H9 (cell line): ENCODE results near the gene SLCO3A1. TPM values are rescaled to one million over a fixed set of nuclear protein-coding genes. Genes with fewer than 3 reads are reported as not detected.

Experiments
- DNase-seq: peaks from one replicate; pipeline ENCODE4 v3.0.0-alpha.2; 2017
- H2AFZ ChIP-seq: one replicate; pipeline ENCODE4 v1.6.1; 2013; ENCODE audit warnings: mild to moderate bottlenecking, low read length, control low read depth, moderate library complexity
- H2AK5ac ChIP-seq: 2 replicates; pipeline ENCODE4 v1.6.1; 2013; ENCODE audit warnings: low read length, control low read depth, mixed read lengths; ENCODE audit not compliant: insufficient read length
- H2BK120ac ChIP-seq: one replicate; pipeline ENCODE4 v1.6.1; 2013; ENCODE audit warnings: low read depth, mild to moderate bottlenecking, low read length, control low read depth, inconsistent platforms; ENCODE audit not compliant: poor library complexity, severe bottlenecking
- H2BK12ac ChIP-seq: 2 replicates; pipeline ENCODE4 v1.6.1; 2013; ENCODE audit warnings: low read length, control low read depth, mixed read lengths, low read depth; ENCODE audit not compliant: insufficient read length
- H2BK15ac ChIP-seq: 2 replicates; pipeline ENCODE4 v1.6.1; 2013; ENCODE audit warnings: low read depth, low read length, control low read depth
- H2BK20ac ChIP-seq: one replicate; pipeline ENCODE4 v1.6.1; 2013; ENCODE audit warnings: low read depth, mild to moderate bottlenecking, low read length, control low read depth, inconsistent platforms; ENCODE audit not compliant: poor library complexity, severe bottlenecking
- H2BK5ac ChIP-seq: 2 replicates; pipeline ENCODE4 v1.6.1; 2013; ENCODE audit warnings: low read length, control low read depth, mixed read lengths; ENCODE audit not compliant: insufficient read length
- H3K14ac ChIP-seq: 2 replicates; pipeline ENCODE4 v1.6.1; 2013; ENCODE audit warnings: low read length, control low read depth; ENCODE audit not compliant: insufficient read depth
- H3K18ac ChIP-seq: 2 replicates; pipeline ENCODE4 v1.6.1; 2013; ENCODE audit warnings: low read depth, mild to moderate bottlenecking, mixed read lengths, low read length, control low read depth; ENCODE audit not compliant: insufficient read length
- H3K23ac ChIP-seq: 2 replicates; pipeline ENCODE4 v1.6.1; 2013; ENCODE audit warnings: low read length, control low read depth, mixed read lengths, low read depth; ENCODE audit not compliant: insufficient read length
- H3K23me2 ChIP-seq: 2 replicates; pipeline ENCODE4 v1.6.1; 2013; ENCODE audit warnings: low read depth, mild to moderate bottlenecking, mixed read lengths, low read length, control low read depth; ENCODE audit not compliant: insufficient read length, poor library complexity, severe bottlenecking
- H3K27ac ChIP-seq: 2 replicates; pipeline ENCODE4 v1.5.1; 2013; ENCODE audit warnings: low read length, control low read depth, mixed read lengths, low read depth; ENCODE audit not compliant: insufficient read length
- H3K27me3 ChIP-seq: 2 replicates; pipeline ENCODE4 v1.6.1; 2013; ENCODE audit warnings: low read length, control low read depth, inconsistent platforms; ENCODE audit not compliant: insufficient read depth
- H3K4ac ChIP-seq: 2 replicates; pipeline ENCODE4 v1.6.1; 2013; ENCODE audit warnings: low read depth, mild to moderate bottlenecking, control low read depth, inconsistent platforms, low read length, moderate library complexity
- H3K4me1 ChIP-seq: 2 replicates; pipeline ENCODE4 v1.6.1; 2013; ENCODE audit warnings: low read length, control low read depth, inconsistent platforms; ENCODE audit not compliant: insufficient read depth
- H3K4me2 ChIP-seq: 2 replicates; pipeline ENCODE4 v1.6.1; 2013; ENCODE audit warnings: low read length, control low read depth, mixed read lengths; ENCODE audit not compliant: insufficient read length, insufficient read depth
- H3K56ac ChIP-seq: 2 replicates; pipeline ENCODE4 v1.6.1; 2013; ENCODE audit warnings: low read depth, mild to moderate bottlenecking, mixed read lengths, low read length, control low read depth; ENCODE audit not compliant: insufficient read length
- H3K79me1 ChIP-seq: 2 replicates; pipeline ENCODE4 v1.6.1; 2013; ENCODE audit warnings: low read depth, mild to moderate bottlenecking, moderate library complexity, low read length, control low read depth, inconsistent platforms; ENCODE audit not compliant: insufficient read depth, poor library complexity, severe bottlenecking
- H3K79me2 ChIP-seq: 2 replicates; pipeline ENCODE4 v1.6.1; 2013; ENCODE audit warnings: low read length, control low read depth, inconsistent platforms; ENCODE audit not compliant: insufficient read depth
- H3K9ac ChIP-seq: 2 replicates; pipeline ENCODE4 v1.6.1; 2013; ENCODE audit warnings: low read length, control low read depth, mixed read lengths; ENCODE audit not compliant: insufficient read length; ENCODE audit errors: extremely low read depth
- H3K9me3 ChIP-seq: one replicate; pipeline ENCODE4 v1.6.1; 2013; ENCODE audit warnings: low read depth, low read length, inconsistent platforms; ENCODE audit not compliant: control insufficient read depth
- H3T11ph ChIP-seq: one replicate; pipeline ENCODE4 v1.6.1; 2013; ENCODE audit warnings: mild to moderate bottlenecking, low read length, control low read depth, inconsistent platforms
- H4K20me1 ChIP-seq: one replicate; pipeline ENCODE4 v1.6.1; 2013; ENCODE audit not compliant: control insufficient read depth, insufficient read length, insufficient read depth
- H4K5ac ChIP-seq: 2 replicates; pipeline ENCODE4 v1.6.1; 2013; ENCODE audit warnings: low read depth, mild to moderate bottlenecking, mixed read lengths, low read length, control low read depth; ENCODE audit not compliant: insufficient read length
- H4K8ac ChIP-seq: replicated peaks from 2 replicates; pipeline ENCODE4 v1.6.1; 2013; ENCODE audit warnings: low read length, control low read depth, mixed read lengths, low read depth; ENCODE audit not compliant: insufficient read length
- H4K91ac ChIP-seq: 2 replicates; pipeline ENCODE4 v1.6.1; 2013; ENCODE audit warnings: low read depth, mild to moderate bottlenecking, moderate library complexity, mixed read lengths, low read length, control low read depth; ENCODE audit not compliant: insufficient read length
- H3K27ac Mint-ChIP-seq, 3 experiments: 2 replicates in 2 of 3; 3 replicates in 1 of 3; pipeline ENCODE4 v1.8.0; 2020 to 2021; ENCODE audit warnings: mixed read lengths in 3 of 3, mild to moderate bottlenecking in 1 of 3, moderate library complexity in 1 of 3
- H3K27me3 Mint-ChIP-seq: 2 replicates; pipeline ENCODE4 v1.8.0; 2021; ENCODE audit warnings: low read depth, mild to moderate bottlenecking, moderate library complexity, mixed read lengths
- H3K36me3 Mint-ChIP-seq, 3 experiments: 2 replicates in 2 of 3; 3 replicates in 1 of 3; pipeline ENCODE4 v1.8.0; 2020 to 2021; ENCODE audit warnings: low read depth in 3 of 3, mixed read lengths in 3 of 3; ENCODE audit not compliant: insufficient read depth in 1 of 3
- H3K4me1 Mint-ChIP-seq, 2 experiments: 2 replicates each; pipeline ENCODE4 v1.8.0; 2020; ENCODE audit warnings: mixed read lengths in 2 of 2
- H3K4me3 Mint-ChIP-seq, 2 experiments: 2 replicates in 1 of 2; 3 replicates in 1 of 2; pipeline ENCODE4 v1.8.0; 2020 to 2021; ENCODE audit warnings: mild to moderate bottlenecking in 2 of 2, mixed read lengths in 2 of 2, moderate library complexity in 1 of 2
- H3K9me3 Mint-ChIP-seq, 2 experiments: 2 replicates in 1 of 2; 3 replicates in 1 of 2; pipeline ENCODE4 v1.8.0; 2020; ENCODE audit warnings: mild to moderate bottlenecking in 2 of 2, mixed read lengths in 2 of 2, moderate library complexity in 1 of 2
- WGBS: extraction: QIAGEN DNeasy Blood & Tissue Kit; methylation state at CpG from one replicate; pipeline ENCODE4 v1.1.7; 2013; ENCODE audit warnings: missing lambda C conversion rate, low lambda C conversion rate, mixed read lengths; ENCODE audit not compliant: insufficient read length; ENCODE audit errors: extremely low coverage; 5-methylcytosine and 5-hydroxymethylcytosine counted together
- total RNA-seq: library from RNA; stranded (reverse); gene quantifications from 2 replicates; pipeline ENCODE4 v1.2.1, GENCODE V29; 2021
- TF ChIP-seq, protein P1 (sequence below): fragments of 200-600 bp; sonication (generic); conservative IDR thresholded peaks from 3 replicates; pipeline ENCODE4 v1.8.0; 2021; ENCODE audit warnings: antibody characterized with exemption, mild to moderate bottlenecking

The SLCO3A1 gene
- total RNA-seq, 1 experiment from 2014 or later, result 9.4 TPM

DNA sequence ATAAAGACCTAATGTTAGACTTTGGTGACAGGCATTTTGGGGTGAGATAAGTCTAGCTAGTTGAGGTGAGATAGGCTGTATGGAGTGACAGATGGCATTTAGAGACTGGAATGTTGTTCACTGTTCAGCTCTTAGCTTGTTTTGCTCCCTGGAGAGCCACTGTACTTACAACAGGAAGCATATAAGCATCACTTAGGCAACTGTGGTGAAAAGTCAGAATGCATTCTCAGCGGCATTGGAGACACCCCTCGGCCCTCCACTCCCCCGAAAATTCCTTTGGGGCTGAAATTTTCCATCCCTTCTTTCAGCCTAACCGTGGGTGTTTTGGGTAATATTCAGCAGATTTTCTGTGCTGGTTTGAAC, 73.4 kb downstream of the SLCO3A1 start:
- Histone ChIP-seq H2AFZ (no peak overlapping the region), H3K56ac (no peak overlapping the region), H4K8ac (no peak overlapping the region), H3K4me1 (peaks cover 24% of the 10 kb centered on the region; the same call in 1 of the 2 replicates), H3K27me3 (no peaks in the 10 kb centered on the region; the same call in 1 of the 2 replicates), H2BK120ac (no peak overlapping the region), H2BK12ac (no peak overlapping the region), H4K20me1 (no peaks in the 10 kb centered on the region), H2AK5ac (no peak overlapping the region), H3K4me2 (no peak overlapping the region), H2BK15ac (no peak overlapping the region), H3K79me1 (no peaks in the 10 kb centered on the region), H2BK5ac (no peak overlapping the region), H3K9me3 (no peaks in the 10 kb centered on the region), H2BK20ac (no peak overlapping the region), H3K9ac (no peak overlapping the region), H3K18ac (no peak overlapping the region), H3K79me2 (no peaks in the 10 kb centered on the region), H3T11ph (no peak overlapping the region), H3K23me2 (no peaks in the 10 kb centered on the region), H3K4ac (no peak overlapping the region), H3K14ac (no peak overlapping the region), H4K91ac (no peak overlapping the region), H4K5ac (no peak overlapping the region), H3K23ac (no peak overlapping the region), H3K27ac (no peak overlapping the region)
- no peaks in the 10 kb centered on the region for H3K9me3 Mint-ChIP-seq
- TF ChIP-seq, protein P1, sequence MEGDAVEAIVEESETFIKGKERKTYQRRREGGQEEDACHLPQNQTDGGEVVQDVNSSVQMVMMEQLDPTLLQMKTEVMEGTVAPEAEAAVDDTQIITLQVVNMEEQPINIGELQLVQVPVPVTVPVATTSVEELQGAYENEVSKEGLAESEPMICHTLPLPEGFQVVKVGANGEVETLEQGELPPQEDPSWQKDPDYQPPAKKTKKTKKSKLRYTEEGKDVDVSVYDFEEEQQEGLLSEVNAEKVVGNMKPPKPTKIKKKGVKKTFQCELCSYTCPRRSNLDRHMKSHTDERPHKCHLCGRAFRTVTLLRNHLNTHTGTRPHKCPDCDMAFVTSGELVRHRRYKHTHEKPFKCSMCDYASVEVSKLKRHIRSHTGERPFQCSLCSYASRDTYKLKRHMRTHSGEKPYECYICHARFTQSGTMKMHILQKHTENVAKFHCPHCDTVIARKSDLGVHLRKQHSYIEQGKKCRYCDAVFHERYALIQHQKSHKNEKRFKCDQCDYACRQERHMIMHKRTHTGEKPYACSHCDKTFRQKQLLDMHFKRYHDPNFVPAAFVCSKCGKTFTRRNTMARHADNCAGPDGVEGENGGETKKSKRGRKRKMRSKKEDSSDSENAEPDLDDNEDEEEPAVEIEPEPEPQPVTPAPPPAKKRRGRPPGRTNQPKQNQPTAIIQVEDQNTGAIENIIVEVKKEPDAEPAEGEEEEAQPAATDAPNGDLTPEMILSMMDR, result no peak
- WGBS, result no CpG with 5 or more reads among the region's 4 CpGs
- H3K4me3 Mint-ChIP-seq, result peak overlapping the region in 1 of 2 experiments; percentile 27; a peak in 1 of 5 replicates
- H3K36me3 Mint-ChIP-seq, result peaks cover 0 to 1% (median 0%) of the 10 kb centered on the region in 3 experiments; a peak in 1 of 7 replicates
- peaks cover 47 to 67% of the 10 kb centered on the region in 2 experiments for H3K4me1 Mint-ChIP-seq
- no peak for DNase-seq
- H3K27ac Mint-ChIP-seq, result peak overlapping the region in 1 of 3 experiments; percentile 66; a peak in 1 of 7 replicates
- H3K27me3 Mint-ChIP-seq, result no peaks in the 10 kb centered on the region
